ENCODE data around the gene SLC8B1. TPM values are rescaled to one million over a fixed set of nuclear protein-coding genes. Genes with fewer than 3 reads are reported as not detected.

SLC8B1 gene
- total RNA-seq, 1 donor from 2014 or later, result 39.3 TPM

GRCh38 chr12:113333418-113333750 lies 1.5 kb downstream of the SLC8B1 start:
- TF ChIP-seq CTCF (IDR thresholded peaks at IDR 0.05), result no peak
- H3K4me3 ChIP-seq, result peak overlapping the region; percentile 93
- H3K27me3 ChIP-seq (ENCODE audit: low read depth), result no peaks in the 10 kb centered on the region
- ATAC-seq (no peak), DNase-seq (no peak)
- intact Hi-C loops (cut with DNase I), result no loop called here
- H3K4me1 ChIP-seq, result peaks cover 27% of the 10 kb centered on the region
- peaks cover 40% of the 10 kb centered on the region for H3K36me3 ChIP-seq
- H3K27ac ChIP-seq, result no peak overlapping the region
- H3K9me3 ChIP-seq, result no peaks in the 10 kb centered on the region

DNA sequence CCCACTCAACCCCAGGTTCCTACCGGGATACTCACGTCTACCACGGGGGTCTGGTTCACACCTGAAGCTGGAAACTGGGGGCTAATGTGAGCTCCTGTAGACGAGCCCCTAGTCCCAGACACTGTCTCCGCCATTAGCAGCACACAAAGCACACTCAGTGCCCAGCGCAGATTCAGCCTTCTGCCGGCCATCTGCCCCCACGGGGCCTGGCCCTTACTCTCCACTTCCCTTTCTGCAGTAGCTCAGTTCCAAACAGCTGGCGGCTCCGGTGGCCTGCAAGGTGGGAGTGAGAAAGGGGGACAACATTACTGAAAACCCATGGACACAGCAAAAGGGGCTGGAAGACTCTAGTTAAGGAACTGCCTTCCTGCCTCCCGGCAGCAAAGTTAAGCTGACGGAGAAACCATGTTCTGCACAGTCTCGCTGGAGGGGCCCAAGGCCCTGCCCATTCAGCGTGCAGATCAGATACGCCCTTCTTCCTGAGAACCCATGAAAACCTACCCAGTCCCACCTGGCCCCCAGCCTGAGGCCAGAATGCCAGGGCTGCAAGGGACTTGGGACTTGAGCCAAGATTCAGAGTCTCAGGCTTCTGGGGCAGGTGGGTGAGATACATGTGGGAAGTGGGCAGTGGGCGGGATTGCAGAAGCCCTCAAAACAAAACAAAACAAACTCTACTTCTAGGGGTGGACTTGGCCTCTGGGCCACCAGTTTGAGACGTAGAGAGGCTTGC lies 2.1 kb downstream of the SLC8B1 start:
- Histone ChIP-seq H3K27ac (no peak overlapping the region), H3K27me3 (ENCODE audit: low read depth) (no peaks in the 10 kb centered on the region), H3K4me1 (peaks cover 27% of the 10 kb centered on the region), H3K36me3 (peaks cover 40% of the 10 kb centered on the region), H3K4me3 (peak overlapping the region; percentile 93), H3K9me3 (no peaks in the 10 kb centered on the region)
- no peak for ATAC-seq
- no peak for TF ChIP-seq CTCF (IDR thresholded peaks at IDR 0.05)
- no peak for DNase-seq
- intact Hi-C loops (cut with DNase I), result no loop called here

GRCh38 chr12:113330505-113330904 lies 4.4 kb downstream of the SLC8B1 start:
- no peak for DNase-seq

GRCh38 chr12:113329791-113330417 lies 5.0 kb downstream of the SLC8B1 start:
- peaks cover 40% of the 10 kb centered on the region for H3K36me3 ChIP-seq

More at GRCh38 chr12:113330505-113330904, 4.4 kb downstream of the SLC8B1 start:
- H3K27ac ChIP-seq, result no peak overlapping the region
- ATAC-seq, result no peak
- H3K9me3 ChIP-seq, result no peaks in the 10 kb centered on the region
- H3K27me3 ChIP-seq (ENCODE audit: low read depth), result no peaks in the 10 kb centered on the region
- intact Hi-C loops (cut with DNase I), result no loop called here
- H3K36me3 ChIP-seq, result peaks cover 40% of the 10 kb centered on the region
- H3K4me3 ChIP-seq, result no peak overlapping the region
- H3K4me1 ChIP-seq, result peaks cover 41% of the 10 kb centered on the region
- no peak for TF ChIP-seq CTCF (IDR thresholded peaks at IDR 0.05)

More at GRCh38 chr12:113329791-113330417, 5.0 kb downstream of the SLC8B1 start:
- intact Hi-C loops (cut with DNase I), result no loop called here
- no peak overlapping the region for H3K27ac ChIP-seq
- no peak overlapping the region for H3K4me3 ChIP-seq
- peaks cover 41% of the 10 kb centered on the region for H3K4me1 ChIP-seq
- no peak for TF ChIP-seq CTCF (IDR thresholded peaks at IDR 0.05)
- no peaks in the 10 kb centered on the region for H3K9me3 ChIP-seq
- ATAC-seq, result no peak
- DNase-seq, result no peak
- no peaks in the 10 kb centered on the region for H3K27me3 ChIP-seq (ENCODE audit: low read depth)

Measured in lower lobe of right lung (tissue), 2 donors.